Posterior cingulate gyrus (tissue), 11 donors: Measurements from ENCODE around the gene GID8.

Source experiments
- DNase-seq, 10 donors: peaks; one replicate each; pipeline versions ENCODE4 v3.0.0 to v3.0.0-alpha.2; 2020 to 2021; ENCODE audit warnings: mixed read lengths in 3 of 10
- intact Hi-C: fragments of 100-400 bp; cut with DNase I; formaldehyde crosslinking; loops from one replicate; pipeline ENCODE4 v1.15.1; 2023

Gene GID8

DNA sequence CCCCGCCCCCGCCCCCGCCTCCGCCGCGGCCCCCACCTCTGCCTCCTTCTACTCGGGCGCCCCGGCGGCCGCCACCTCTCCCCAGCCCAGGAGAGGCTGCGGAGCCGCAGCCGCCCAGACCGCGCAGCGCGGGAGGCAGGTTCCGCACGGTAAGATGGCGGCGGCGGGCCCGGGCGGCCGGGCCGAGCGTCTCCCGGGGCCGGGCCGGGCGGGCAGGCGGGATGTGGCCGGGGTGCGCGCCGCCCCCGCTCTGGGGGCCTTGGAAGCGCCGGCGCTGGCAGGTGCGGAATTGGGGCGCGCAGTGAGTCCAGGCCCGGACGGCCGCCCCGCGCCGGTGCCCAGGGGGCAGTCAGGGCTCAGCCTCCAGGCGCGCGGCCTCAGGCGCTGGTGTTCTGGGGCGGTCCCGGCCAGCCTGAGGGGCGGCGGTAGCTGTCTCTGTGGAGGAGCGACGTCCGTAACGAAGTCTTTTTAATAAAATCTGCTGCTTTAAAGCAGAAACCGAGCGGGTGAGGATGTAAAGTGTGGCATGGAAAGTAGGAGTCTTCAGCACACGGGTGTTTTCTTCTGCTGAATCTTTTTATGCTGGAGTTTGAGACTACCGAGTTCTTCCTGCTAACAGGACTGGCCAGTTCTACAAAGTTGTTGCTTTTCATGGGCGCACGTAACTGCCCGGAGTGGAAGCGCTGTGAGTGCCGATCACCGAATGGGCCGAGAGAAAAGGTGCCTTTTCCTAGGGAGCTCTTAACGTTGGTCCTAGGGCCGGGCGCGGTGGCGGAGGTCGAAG lies at the start of gene GID8:
Gene GID8 (plus strand): TSS at position 43 of the 784 bp plus-strand sequence. CDS start 3,356 bp downstream, outside the sequence.
- intact Hi-C loops = no loop called here
- peak in 2 of 10 donors; percentile 46 to 82 for DNase-seq

DNA sequence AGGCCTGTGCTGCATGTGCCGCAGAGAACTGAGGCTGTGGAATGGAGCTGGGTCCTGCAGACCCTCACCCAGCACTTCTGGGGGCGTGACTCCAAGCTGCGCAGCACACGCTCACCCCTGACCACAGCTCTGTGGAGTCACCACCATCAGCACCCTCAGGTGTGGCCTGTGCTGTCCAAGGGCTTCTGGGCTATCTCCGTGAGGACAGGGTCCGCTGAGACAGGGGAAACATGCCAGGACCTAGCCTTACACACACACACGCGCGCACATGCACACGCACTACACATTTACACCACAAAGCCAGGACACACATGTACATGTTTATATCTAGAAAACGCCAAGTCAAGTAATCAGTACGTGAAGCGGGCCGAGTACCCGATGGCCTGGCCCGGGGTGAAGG lies 49.5 kb upstream of the GID8 start:
- peak in 3 of 10 donors; percentile 33 to 55 (median 49) for DNase-seq
- intact Hi-C loops = no loop called here

DNA sequence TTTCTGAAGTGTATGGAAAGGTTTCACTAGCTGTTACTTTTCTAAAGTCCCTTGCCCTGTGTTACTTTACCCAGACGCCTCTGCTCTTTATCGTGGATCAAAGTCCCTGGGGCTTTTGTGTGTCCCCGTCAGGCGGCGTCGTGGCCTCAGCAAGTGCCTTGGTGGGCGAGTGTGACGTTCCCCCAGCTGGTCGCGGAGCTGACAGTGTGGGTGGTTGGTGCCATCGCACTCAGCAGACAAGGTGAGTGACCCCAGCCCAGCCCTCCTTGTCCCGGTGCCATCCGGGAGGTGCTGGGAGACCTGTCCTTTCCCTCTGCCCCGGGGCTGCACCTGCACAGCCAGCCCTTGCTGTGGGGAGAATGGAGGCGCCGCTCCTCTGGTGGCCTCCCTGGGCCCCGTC lies 49.0 kb upstream of the GID8 start:
- intact Hi-C loops = no loop called here
- DNase-seq = peak in 3 of 10 donors; percentile 55 to 77 (median 61)

DNA sequence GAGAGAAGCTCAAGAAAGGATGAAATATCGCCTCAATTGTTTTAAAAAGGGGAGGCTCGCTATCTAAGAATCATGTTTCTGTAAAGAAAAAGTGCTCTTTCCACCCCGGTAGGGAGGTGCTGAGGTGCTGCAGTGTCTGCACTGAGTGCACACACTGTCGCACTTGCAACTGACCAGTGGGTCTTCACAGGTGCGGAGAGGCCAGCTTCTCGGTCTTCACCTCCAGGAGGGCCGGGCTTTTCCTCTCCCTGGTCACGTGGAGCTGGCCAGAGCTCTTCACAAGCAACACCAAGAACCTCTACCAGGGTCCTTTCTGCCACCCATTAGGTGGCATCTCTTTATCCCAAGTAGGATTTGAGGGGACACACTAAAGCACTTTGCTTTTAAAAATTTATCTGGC lies 48.5 kb upstream of the GID8 start:
- peak in 2 of 10 donors; percentile 12 to 24 for DNase-seq
- intact Hi-C loops = no loop called here

DNA sequence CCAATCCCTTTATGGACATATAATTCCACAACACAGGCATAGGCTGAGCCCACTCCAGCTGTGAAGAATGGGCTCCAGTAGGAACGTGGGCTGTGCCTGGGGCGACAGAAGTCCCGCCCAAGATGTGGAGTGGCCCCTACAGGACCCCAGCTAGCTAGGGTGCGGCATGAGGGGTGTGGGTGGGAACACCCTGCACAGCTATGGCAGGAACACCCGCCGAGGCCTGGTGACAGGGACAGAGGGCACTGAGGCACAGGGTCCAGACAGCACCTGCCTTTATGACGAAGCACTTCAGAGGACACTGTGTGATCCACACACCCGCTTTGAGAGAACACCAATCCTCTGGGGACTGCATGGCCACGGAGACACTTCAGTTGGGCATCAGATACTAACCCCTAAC lies 48.1 kb upstream of the GID8 start:
- intact Hi-C loops = no loop called here
- DNase-seq = peak in 2 of 10 donors; percentile 52 to 69

DNA sequence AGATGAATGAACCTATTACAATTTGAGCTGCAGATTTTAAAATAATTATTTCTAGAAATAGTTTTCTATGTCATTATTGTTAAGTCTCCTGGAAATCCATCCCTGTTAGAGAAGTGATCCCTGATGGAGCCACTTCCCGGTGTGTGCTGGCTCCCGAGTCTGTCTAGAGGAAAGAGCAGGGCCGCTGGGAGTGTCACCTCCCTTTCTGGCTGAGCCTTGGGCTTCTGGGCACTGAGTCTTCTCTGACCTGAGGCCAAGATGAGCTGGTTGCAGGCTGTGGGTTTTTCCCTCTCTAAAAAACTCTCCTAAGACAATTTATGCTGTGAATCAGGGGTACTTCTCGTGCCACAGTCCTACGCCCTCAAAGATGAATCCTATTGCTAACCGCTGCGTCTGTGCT lies 47.5 kb upstream of the GID8 start:
- intact Hi-C loops = no loop called here
- DNase-seq = peak in 2 of 10 donors; percentile 16 to 55

DNA sequence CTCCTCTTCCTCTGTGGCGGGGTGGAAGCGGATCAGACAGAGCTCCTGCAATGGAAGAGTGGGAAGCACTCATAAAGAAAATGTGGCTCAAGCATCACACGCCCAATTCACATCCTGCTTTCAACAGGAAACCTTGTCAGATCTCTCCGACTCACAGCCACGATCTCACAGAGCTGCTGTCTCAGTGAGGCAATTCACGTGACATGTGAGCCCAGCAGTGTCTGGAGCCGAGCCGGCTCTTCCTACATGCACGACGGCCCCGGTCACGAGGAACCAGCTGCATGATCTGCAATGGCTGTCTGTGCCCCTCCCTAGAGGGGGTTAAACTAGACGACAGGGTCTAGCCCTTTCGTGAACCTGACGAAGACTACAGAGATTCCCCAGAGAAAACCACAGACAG lies 46.8 kb upstream of the GID8 start:
- intact Hi-C loops = no loop called here
- DNase-seq = peak in 1 of 10 donors; percentile 63

DNA sequence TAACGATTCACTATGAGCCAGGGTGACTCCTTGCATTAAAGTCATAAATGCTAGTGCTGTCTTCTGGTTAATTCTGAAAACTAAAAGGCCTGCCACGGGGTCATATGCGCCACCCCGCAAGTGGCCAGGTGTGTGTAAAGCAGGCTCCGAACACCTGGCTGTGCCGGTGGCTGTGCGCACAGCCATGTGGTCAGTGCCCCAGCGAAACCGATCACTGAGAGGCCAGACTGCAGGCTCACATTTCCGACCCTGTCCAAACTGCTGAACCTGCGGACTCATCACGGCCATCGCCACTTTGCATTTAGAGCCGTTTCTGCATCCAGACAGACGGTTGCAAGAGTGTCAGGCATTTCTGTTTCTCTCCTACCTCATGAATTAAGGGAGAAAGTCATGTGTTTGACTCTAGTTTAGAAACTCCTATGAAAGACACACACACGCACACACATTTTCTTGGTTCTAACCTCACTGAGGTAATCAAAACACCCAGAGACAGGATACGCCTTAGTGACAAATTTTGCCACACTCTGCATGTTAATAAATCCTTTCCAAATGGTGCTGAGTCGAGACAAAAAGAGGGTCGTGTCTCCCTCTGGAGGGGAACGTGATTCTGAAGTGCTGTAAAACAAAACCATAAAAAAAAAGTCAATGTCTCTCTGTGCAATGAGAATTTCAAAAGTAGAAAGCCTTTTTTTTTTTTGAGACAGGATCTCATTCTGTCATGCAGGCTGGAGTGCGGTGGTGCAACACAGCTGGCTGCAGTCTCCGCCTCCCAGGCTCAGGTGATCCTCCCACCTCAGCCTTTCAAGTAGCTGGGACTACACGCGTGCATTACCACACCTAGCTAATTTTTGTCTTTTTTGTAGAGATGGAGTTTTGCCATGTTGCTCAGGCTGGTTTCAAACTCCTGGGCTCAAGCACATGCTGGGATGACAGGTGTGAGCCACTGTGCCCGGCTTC lies 45.3 kb upstream of the GID8 start:
- peak in 1 of 10 donors; percentile 13 for DNase-seq
- intact Hi-C loops = no loop called here

DNA sequence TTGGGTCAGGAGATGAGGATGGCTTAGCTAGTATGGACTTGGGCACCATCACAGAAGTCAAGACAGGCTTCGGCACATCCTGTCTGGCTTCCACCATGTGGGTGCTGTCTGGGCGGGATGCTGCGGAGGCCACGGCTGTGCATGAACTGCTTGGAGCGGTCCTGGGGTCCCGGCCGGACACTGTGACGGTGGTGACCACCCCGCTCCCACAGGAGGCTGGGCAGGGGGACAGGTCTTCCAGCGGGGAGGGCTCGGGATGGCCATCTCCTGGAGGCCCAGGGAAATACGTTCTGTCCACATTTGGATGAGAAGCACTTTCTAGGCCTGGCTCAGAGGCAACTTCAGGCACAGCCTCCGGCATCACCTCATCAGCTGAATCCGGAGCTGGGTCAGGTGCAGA lies 44.2 kb upstream of the GID8 start:
- peak in 1 of 10 donors; percentile 65 for DNase-seq
- intact Hi-C loops = no loop called here

DNA sequence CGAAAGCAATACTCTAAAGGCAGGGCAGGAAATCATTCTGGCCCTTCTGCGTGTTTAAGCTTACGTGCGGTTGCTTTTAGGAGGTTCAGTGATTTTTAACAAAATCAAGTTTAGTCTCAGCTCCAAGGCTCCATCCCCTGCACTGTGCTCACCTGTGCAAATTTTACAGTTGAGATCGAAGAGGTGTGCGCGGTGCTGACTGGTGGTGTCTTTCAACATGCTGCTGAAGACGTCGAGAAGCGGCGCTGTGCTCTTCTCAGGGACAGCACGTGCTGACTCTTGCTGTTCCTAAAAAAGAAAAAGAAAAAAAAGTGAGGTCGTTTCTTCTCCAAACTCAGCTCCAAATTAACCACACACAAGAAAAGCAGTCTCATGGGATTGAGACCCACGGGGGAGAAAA lies 43.7 kb upstream of the GID8 start:
- peak in 1 of 10 donors; percentile 29 for DNase-seq
- intact Hi-C loops = no loop called here

DNA sequence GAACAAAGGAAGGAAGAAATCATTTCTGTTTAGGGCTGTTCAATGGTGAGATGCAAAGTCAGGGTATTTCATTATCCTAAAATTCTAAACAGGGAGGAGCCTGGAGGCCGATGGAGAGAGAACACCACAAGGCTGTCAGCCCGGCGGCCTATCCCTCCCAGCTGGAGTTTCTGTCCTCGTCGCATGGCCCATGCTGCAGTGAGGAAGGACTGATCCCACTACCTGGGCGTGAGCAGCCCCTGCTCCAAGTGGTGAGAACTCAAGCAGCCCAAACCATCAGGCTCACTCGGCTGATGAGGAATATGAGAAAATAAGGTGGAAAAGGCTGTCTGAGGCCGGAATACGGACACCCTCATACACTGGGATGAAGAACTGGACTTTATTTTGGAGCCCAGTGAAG lies 42.4 kb upstream of the GID8 start:
- peak in 1 of 10 donors; percentile 35 for DNase-seq
- intact Hi-C loops = no loop called here

DNA sequence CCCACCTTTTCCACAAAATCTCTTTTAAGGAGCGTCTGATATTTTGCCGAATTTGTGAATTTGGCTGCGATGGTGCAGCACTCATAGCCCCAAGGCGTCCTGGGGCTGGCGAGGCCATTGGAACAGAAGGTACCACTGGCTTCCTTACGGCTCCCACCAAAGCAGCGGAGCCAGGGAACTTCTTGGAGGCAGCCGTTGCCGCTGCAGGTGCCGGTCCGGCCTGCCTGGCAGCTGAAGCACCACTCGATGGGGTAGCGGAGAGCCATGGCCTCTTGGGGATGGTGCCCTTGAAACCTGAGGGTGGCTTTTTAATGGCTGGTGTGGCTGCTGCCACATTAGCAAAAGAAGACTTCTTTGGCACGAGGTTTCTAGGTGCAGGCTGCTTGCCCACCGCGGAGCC lies 41.4 kb upstream of the GID8 start:
- peak in 1 of 10 donors; percentile 63 for DNase-seq
- intact Hi-C loops = no loop called here

DNA sequence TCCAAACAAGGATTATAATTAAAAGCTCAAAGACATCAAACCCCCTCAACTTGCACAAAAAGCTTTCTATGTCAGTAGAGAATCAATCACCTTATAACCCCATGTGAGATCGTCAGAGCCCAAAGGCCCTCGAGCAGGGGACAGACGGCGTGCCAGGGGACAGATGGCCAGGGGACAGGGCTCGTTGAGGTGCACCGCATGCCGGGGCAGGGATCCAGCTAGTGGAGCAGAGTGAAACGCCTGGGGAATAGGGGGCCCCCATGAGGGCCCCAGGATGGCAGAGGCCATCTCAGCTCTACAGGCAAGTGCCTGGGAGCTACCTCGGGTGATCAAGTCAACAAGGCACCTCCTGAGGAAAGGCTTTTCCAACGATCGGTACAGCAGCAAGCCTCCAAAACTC lies 40.3 kb upstream of the GID8 start:
- intact Hi-C loops = no loop called here
- peak in 1 of 10 donors; percentile 30 for DNase-seq

DNA sequence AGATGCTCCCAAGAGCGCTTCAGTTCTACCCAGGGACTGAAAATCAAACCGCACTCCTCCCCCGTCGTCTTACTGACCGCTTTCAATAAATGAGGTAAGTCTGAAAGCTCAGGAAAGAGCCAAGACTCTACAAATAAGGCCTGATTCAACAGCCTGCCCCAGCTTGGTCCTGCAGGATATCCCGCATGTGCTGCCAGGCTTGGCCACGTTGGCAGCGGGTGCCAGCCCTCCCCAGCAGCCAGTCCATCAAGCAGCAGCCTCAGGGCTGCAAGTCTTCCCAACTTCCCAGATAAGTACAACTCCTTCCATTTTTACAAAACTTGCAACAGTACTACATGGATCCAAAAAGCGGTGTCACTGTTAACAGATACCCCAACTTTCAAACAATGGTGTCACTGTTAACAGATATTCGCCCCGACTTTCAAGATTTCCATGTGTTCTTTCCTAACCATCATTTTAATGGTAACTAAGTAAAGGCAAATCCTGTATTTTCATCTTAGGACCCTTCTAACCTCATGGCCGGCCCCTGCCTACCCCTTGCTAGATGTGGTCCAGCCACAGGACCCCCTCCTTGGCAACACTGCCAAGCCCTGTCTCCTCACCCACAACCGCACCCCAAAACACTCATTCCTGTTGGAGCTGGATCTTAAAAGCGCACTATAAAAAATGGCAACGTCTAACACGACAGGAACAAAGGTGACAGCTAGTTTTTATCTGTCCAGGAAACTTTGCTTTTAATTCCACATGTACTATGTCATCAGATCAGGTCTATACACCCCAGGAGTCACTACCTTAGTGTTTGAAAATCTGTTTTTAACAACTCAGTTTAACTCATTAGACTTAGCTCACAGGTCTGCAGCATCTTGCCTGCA lies 39.6 kb upstream of the GID8 start:
- intact Hi-C loops = no loop called here

DNA sequence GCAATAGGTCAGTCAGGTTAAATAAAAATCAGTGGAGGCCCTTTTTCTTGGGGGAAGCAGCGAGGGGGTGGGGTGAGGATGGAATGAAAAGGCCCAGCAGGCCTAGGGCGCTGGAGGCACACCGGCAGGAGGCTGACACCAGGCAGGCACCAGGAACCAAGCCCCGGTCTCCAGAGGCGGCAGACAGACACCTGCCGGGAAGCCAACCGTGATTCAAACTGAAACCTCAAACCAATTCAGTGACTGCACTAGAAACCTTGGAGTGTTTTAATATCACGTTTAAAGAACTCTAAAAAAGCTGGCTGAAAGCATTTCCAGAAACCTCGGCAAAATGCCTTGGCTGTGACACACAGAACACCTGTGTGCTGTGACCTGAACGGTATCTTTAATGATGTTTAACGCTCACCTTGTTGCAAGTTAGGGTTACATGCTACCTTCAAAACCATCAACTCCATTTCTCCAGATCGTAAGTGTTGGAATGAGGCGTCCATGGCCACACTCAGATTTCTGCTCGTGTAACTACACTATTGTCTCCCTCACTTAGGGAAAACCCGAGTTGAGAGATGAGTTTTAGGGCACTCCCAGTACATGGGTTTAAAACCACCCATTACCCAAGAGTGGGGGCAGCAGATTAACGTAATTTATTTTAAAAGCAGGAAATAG lies 38.8 kb upstream of the GID8 start:
- peak in 1 of 10 donors; percentile 58 for DNase-seq
- intact Hi-C loops = no loop called here

More for the DNA sequence above, 39.6 kb upstream of the GID8 start:
- peak in 1 of 10 donors; percentile 68 for DNase-seq

DNA sequence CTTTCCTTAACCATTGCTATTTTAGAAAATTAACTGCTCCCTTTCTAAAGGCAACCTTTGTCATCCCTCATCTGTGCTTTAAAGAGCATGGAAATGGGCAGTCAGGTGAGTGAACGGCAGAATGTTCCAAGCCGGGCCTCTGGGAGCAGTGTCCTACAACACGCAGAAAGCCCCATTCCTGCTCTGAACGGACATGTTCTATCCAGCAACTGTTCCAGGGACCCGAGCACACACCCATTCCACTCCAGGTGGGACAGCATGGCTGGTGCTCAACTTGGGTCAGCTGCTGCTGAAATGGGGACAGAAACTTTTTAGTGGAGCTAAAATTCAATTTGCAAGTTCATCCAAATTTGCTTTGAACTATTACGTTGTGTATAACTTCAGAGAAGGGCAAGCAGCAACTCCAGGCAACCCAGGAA lies 38.3 kb upstream of the GID8 start:
- intact Hi-C loops = loop anchor here (1.0 to 2.0 kb wide), 2 partner anchors 27 to 109 kb away; partner anchors contain the start of gene DIDO1

DNA sequence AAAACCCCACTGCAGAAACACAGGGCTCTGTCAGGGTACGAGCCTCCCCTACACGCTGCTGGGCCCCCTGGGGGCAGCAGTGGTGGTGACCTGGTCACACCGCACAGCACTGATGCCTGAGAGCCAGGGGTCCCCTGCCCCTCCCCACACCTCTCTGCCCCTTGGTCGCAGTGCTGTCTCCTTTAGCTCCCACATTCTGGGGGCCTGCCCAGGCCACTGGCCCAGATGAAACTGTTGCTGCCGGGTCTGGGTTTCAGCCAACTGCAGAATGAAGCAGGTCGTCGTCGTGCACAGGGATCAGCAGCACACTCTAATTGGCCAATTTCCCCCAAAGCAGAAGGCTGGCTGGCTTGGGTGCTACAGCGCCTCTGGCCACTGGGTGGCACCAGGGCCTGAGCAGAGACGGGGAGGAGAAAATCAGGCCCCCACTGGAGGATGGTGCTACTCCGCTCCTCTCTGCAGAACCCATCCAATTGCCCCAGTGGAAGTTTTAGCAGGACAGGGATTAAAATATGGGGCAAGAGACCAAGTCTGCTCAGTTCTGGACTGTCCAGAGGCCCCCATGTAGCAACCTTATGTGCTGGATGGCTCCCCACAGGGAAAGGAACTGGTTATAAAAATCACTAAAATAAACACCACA lies 37.8 kb upstream of the GID8 start:
- peak; percentile 70 to 96 (median 82) for DNase-seq
- intact Hi-C loops = loop anchor here (1.0 to 2.0 kb wide), 2 partner anchors 26 to 109 kb away; partner anchors contain the start of gene DIDO1

More for the DNA sequence above, 38.3 kb upstream of the GID8 start:
- DNase-seq = peak in 1 of 10 donors; percentile 61

DNA sequence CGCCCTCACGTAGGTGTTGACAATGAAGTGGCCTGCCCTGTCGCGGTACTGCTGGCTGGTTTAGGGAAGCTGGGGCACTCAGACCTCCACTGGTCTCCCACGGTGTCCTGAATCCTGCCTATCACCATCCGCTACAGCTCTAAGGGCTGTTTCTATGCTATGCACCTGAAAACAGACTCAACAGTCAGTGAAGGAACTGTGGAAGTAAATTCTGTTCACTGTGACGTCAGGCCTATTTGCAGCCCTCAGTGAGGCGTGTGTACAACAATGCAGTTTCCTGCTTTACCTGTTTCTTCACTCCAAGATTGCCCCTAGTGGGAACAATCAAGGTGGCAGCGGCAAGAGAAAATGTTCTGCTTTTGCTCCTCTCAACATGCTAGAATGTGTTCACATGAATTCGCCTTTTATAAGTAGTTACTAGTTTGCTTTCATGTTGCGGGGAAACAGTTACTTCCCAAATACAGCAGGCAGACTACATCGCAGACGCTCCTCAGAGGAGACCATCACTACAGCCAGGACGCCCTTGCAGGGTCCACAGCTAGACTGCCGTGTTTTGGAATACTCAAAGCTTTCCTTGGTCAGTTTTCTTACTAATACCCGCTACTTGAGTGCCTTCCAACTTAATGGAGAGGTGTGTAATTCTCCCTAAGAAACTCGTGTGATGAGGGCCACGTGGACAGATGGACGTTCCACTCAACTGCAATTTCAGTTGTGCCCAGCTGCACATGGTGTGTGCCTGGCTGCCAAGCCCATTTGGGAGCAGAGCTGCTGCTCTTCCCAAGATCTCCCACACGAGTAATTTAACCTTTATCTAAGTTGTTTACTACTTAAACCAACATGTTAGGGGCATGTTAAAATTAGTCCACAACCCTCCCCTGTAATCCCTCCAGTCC lies 37.0 kb upstream of the GID8 start:
- peak in 1 of 10 donors; percentile 53 for DNase-seq
- intact Hi-C loops = loop anchor here (1.0 to 2.0 kb wide), 2 partner anchors 25 to 108 kb away; partner anchors contain the start of gene DIDO1
